HL-60 (cell line): Measurements from ENCODE around the gene NOXRED1.

Experiments
- DNase-seq, 2 experiments: peaks; one replicate each; pipeline ENCODE4 v3.0.0-alpha.2; 2010 to 2020; ENCODE audit warnings: low read depth in 1 of 2, low spot score in 1 of 2
- H3K27ac ChIP-seq: fragments of 250-450 bp; sonication (Bioruptor Pico); replicated peaks from 2 replicates; pipeline ENCODE4 v1.5.1; 2020; ENCODE audit warnings: mild to moderate bottlenecking, moderate library complexity
- H3K27me3 ChIP-seq: fragments of 250-450 bp; sonication (Bioruptor Pico); 2 replicates; pipeline ENCODE4 v1.5.1; 2021; ENCODE audit warnings: mild to moderate bottlenecking, moderate library complexity; ENCODE audit not compliant: insufficient read depth, poor library complexity, severe bottlenecking
- H3K4me3 ChIP-seq: replicated peaks from 2 replicates; pipeline ENCODE4 v1.5.1; 2011; ENCODE audit warnings: mild to moderate bottlenecking, control low read depth, low read length; ENCODE audit not compliant: insufficient read depth
- CTCF ChIP-seq: IDR thresholded peaks from one replicate; pipeline ENCODE4 v1.5.1; 2011; ENCODE audit warnings: low read length, control low read depth, inconsistent platforms; ENCODE audit not compliant: insufficient read depth
- GABPA ChIP-seq: IDR thresholded peaks from 2 replicates; pipeline ENCODE4 v1.6.1; 2012; ENCODE audit warnings: low read depth
- POLR2AphosphoS5 ChIP-seq: IDR thresholded peaks from 2 replicates; pipeline ENCODE4 v1.6.1; 2012; ENCODE audit warnings: low read depth
- REST ChIP-seq: IDR thresholded peaks from 2 replicates; pipeline ENCODE4 v1.6.1; 2012; ENCODE audit warnings: low read depth; ENCODE audit not compliant: insufficient replicate concordance
- SPI1 ChIP-seq: IDR thresholded peaks from 2 replicates; pipeline ENCODE4 v1.6.1; 2012; ENCODE audit warnings: low read depth, mild to moderate bottlenecking, borderline replicate concordance

The NOXRED1 gene

GRCh38 chr14:77409131-77409533 is 14.2 kb downstream of the NOXRED1 start:
- no peak for TF ChIP-seq REST
- no peak for TF ChIP-seq POLR2AphosphoS5
- no peak for TF ChIP-seq CTCF
- TF ChIP-seq SPI1 = no peak
- no peak for TF ChIP-seq GABPA
- DNase-seq = peak in 1 of 2 experiments; percentile 8
- Histone ChIP-seq H3K27me3 (no peaks in the 10 kb centered on the region), H3K27ac (no peak overlapping the region), H3K4me3 (no peak overlapping the region)

DNA sequence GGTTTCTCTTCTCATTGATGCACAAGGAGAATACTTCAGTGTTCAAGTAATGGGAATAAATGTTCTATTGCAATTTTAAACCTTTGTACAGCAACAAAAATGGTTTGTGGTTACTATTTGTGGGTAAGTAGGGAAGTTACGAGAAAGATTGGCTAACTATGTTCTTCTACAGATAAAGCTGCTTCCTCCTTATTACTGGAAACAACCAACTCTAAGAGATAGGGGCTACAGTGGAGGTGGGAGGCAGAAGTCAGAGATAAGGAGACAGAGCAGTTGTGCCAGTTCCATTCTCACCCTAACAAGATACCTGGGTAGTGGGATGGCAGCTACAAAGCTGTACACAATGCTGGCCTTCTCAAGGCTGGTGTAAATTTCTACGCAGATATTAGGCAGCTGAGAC is 16.2 kb downstream of the NOXRED1 start:
- Histone ChIP-seq H3K27me3 (no peaks in the 10 kb centered on the region), H3K27ac (peak overlapping the region; percentile 77), H3K4me3 (0 out of 2 replicates have a peak overlapping the region, but pooled peaks have one; percentile 6)
- peak; percentile 41 to 53 for DNase-seq
- TF ChIP-seq CTCF (no peak), SPI1 (peak; percentile 51; the same call in 1 of the 2 replicates), POLR2AphosphoS5 (no peak; the same call in 1 of the 2 replicates), REST (no peak), GABPA (no peak)

DNA sequence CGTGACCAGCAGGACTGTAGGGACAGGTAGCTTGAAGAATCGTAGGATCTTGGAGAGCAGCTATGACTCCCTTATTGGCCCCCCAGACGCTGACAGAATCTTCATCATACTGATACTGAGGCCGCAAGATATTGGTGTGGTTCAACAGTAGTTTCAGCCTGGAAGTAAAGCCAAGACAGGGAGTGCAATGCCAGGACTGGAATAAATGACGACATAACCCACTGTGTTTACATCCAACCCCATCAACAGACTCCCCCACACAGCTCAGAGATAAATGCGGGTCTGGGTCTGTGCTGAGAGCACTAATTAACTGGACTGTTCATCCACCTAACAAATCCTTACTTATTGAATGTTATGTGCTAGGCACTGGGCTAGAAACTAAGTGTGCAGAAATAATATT is 16.6 kb downstream of the NOXRED1 start:
- no peak overlapping the region for H3K4me3 ChIP-seq
- TF ChIP-seq GABPA (no peak), CTCF (no peak), SPI1 (no peak), POLR2AphosphoS5 (no peak), REST (no peak)
- peak; percentile 49 to 66 for DNase-seq
- H3K27ac ChIP-seq = peak overlapping the region; percentile 77
- H3K27me3 ChIP-seq = no peaks in the 10 kb centered on the region
